Raji (cell line): ENCODE data around the gene FBXL17.

Source experiments
- POLR2A ChIP-seq: IDR thresholded peaks from 2 replicates; pipeline ENCODE4 v1.6.1; 2011; ENCODE audit warnings: low read depth, low read length, control low read depth; ENCODE audit not compliant: insufficient read depth

Gene FBXL17

DNA sequence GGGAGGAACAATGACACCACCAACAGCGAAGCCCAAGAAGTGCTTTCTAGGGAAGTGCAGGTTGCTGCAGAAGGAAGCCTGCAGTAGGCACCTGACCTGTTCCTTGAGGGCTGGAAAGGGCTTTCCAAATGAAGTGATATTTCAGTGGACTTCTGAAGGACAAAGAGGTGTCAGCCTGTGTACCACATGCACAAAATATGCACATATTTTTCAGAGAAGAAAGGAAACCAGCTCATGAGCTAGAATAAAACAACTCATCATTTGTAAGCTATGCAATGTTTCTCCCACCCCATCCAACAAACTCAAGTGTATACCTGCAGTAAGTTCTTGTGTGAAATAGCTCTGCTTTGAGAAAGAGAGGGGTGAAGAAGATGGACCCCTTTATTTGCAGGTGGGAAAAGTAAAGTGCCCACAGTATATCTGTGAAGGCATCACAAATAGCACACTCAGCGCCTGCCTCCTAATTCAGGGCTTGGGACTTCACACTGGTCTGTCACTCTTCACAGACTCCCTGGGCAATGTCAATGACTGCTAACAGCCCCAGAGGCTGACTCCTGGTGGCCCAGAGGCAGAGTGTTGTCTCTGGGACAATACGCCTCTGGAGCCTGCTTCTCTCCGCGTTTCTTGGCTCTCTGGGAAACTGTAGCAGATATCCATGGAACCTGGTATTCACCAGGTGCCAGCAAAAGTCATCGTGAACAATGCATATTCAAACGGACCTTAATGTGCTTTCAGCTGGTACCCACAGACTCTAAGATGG lies 513.1 kb downstream of the FBXL17 start:
- TF ChIP-seq POLR2A, result no peak

DNA sequence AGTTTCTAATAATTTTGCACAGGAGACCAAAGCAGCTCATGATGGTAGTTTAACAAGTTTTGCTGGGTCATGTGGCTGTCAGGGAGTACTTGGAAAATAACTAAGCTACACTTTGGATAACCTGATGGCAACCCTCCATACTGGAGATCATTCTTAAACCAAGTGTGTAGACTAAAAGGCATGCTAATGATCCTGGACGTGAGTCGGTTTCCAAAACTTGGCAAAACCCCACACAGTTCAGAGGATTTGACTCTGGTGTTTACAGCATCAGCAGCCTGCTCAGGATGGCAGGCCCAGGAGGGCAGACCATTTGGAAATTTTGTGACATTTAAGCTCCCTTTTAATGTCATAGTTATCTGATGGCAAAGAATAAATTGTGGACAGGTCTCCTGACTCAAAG lies 514.6 kb downstream of the FBXL17 start:
- no peak for TF ChIP-seq POLR2A

DNA sequence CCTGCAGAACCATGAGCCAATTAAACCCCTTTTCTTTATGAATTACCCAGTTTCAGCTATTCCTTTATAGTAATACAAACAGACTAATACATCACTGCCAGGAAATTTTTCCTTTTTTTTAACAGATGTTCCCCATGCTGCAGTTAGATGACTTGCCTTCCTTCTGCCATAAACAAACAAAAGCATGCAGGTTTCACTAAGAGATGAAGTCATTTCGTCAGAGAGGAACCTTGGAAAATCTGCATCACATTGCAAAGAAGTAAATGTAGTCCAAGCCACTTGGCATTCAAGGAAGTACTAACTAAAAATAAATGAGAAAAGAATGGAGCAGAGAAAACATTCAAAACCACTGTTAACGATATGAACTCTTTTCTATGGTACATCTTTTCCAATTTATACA lies 517.1 kb downstream of the FBXL17 start:
- no peak for TF ChIP-seq POLR2A

DNA sequence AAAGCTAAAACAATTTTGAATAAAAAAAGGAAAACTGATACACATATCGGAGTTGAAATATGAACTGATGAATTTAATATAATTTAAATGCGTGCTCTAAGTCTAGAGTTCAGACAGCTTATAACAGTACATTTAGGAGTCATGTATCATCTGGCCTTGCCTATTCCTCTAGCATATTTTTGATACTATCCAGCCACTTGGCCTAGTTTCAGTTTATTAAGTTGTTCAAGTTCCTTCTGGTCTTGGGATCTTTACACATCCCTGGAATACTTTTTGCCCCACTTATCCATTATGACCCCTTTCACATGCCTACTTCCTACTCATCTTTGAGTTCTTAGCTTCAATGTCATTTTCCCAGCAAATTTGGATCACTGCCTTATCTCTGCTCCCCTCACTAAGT lies 518.8 kb downstream of the FBXL17 start:
- TF ChIP-seq POLR2A, result no peak

DNA sequence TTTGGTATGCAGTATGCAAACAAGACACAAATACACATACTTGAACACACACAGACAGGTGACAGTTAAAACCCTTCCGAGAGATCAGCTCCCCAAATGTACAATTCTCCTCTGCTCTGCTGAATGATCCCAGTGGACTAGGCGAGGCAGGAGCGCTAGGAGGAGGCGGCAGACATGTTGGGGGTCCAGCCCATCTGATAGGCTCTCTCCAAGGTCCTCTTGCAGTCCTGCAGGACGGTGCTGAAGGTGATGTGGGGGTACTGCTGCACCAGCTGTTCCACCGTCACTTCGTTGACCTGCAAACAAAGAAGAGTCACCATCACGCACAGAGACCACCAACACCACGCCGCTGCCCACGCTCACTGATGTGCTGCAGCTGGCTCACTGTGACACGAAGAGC lies 520.3 kb downstream of the FBXL17 start:
- no peak for TF ChIP-seq POLR2A

DNA sequence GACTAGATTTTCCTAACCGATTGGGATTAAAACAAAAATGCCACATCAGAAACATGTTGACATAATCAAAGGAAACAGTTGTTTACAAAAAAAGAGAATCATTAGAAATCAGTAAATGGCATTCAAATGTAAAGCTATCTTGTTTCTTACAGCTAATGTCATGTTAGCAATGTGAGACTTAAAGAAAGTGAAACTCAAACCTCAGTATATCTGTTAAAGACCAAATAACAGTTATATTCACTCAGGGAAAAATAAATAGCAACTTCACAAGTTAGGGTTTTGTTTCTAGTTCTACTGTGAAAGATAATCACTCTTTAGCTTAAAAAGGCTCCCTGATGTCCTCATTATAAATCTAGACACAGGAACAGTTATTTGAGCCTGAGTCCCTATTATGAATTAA lies 521.9 kb downstream of the FBXL17 start:
- TF ChIP-seq POLR2A, result no peak

DNA sequence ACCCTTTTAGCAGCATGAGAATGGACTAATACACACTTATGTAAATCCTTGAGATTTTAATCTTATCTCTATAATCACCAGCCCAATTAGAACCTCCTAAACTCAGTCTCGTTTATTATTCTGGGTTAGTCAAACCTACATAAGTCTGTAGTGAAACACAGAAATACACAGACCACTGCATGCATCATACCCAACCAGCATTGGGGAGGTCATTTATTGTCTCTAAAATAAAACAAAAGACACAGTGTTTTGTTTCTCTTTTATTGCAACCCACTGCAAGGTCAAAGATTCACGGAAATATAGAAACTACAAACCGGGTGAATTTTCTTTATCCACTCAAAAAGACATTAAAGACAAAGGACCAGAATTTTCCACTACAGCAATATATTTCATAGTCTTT lies 523.1 kb downstream of the FBXL17 start:
- TF ChIP-seq POLR2A, result no peak

DNA sequence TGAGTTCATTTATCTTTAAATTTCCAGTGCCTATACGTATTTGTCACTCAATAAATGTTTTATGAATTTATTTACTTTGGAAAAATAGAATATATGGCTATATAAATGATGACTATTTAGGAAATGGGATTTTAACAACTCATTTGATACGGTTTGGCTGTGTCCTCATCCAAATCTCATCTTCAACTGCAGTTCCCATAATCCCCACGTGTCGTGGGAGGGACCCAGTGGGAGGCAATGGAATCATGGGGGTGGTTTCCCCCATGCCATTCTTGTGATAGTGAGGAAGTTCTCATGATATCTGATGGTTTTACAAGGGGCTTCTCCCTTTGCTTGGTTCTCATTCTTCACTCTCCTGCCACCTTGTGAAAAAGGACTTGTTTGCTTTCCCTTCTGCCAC lies 523.6 kb downstream of the FBXL17 start:
- TF ChIP-seq POLR2A, result no peak

DNA sequence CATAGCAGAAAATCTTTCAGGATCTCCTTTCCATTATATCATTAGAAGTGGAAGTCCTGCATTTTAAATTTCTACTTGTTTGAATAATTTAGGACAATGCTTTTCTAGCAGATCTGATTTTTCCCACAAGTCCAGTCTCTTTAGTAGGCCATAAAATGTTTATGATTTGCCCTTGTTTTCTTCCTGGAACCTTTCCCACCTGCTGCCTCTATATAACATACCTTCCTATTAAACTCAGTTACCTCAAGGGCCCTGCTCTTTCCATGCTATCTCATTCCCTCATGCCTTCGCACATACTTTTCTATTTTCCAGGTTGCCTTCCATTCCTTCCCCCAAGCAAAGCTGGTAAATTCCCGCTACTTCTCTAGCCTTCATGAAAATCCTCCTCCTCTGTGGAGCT lies 524.1 kb downstream of the FBXL17 start:
- TF ChIP-seq POLR2A, result no peak

DNA sequence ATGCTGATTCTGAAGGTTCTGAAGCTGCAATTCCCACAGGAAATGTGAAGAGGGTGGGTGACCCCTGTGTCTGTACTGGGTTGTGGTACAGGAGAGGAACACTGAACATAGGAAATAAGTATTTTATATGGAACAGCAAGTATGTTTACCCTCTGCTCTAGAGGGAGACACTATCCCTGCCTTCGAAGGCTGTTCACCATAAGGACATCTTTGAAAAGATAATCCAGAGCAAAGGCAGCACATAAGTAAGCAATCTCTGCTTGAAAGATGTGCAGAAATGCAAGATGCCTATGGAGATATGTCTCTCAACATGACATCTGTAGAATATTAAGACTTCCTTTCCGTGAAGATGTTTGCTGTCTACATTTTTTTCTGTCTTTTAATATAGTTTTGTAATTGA lies 526.7 kb downstream of the FBXL17 start:
- TF ChIP-seq POLR2A, result no peak

DNA sequence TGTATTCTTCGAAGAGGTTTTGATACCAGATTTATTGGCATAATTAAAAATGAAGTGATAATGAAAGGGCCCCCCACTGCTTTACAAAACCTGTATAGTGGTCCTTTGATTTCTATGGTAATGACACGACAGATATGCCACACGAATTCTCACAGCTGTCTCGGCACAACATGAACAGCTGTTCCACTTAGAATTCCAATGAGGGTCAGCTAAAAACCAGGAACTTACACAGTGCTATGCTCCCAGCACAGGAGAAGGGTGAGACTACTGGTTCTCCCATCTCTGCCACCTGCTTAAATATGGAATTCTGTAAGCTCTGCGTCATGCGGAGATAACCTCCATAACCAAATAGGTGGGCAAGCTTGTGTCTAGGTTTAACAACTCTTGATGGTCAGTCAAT lies 528.2 kb downstream of the FBXL17 start:
- TF ChIP-seq POLR2A, result no peak

DNA sequence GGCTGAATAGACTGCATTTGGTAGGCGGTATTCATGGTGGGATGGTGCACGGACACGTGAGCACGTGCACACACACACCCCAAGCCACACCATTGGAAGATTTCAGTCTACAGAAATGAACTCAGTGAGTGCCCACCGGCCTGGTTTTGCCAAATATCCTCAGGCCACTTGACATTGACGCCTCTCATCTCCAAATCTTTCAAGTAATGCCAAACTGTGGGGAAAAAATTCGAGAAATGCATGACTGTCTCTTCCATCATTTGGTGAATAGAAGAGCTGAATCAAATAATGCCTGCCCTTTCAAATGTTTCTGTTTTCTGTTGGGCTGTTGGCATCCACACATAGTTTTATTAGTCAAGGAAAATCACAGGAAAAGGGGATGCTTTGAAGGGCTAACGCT lies 528.9 kb downstream of the FBXL17 start:
- TF ChIP-seq POLR2A, result no peak

DNA sequence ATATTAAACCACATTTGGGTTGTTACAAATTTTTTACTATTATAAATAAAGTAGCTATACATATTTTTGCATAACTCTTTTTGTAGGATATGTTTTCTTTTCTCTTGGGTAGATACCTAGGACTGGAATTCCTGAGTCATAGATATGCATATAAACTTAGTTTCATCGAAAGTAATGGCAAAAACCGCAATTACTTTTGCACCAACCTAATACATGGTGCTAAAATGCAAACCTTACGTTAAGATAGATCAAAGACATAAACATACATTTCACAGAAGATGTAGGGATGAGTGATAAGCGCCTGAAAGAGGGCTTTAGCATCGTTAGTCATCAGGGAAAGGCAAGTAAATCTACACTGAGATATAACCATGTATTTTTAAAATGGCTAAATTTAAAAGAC lies 532.8 kb downstream of the FBXL17 start:
- no peak for TF ChIP-seq POLR2A

DNA sequence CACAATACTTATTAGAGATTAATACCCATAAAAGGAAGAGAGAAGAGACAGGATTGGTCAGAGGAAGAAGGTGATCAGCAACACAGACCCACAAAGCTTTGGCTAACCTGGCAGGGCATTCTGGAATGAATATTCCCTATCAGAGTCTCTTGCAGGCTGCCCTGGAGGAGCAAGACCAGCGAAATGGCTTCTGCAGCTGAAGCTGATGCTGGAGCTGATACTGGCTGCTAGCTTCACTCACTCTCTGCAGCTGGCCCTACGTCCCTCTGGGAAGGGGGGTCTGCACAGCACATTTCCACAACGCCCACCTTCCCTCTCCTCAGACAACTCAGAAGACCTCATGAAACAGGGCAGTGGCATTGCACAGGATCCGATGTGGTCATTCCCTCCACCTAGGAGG lies 541.3 kb downstream of the FBXL17 start:
- TF ChIP-seq POLR2A, result no peak

DNA sequence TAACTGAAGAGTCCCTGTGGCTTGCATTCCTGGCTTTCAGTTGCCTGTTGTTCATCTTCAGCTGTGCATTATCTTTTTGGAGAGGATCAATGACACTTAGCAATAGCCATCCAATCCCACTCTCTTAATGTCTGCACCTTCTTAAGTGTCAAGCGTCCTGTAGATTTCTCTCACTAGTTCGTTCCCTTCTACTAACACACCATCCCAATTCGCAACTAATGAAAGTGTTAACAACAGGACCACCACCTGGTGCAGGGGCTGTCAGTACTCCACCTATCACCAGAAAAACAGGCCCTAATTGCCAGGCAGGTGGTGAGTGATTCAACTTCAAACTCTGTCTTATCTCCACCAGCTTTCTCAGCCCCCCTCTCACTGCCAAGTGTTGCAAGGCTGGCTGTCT lies 541.7 kb downstream of the FBXL17 start:
- TF ChIP-seq POLR2A, result no peak

DNA sequence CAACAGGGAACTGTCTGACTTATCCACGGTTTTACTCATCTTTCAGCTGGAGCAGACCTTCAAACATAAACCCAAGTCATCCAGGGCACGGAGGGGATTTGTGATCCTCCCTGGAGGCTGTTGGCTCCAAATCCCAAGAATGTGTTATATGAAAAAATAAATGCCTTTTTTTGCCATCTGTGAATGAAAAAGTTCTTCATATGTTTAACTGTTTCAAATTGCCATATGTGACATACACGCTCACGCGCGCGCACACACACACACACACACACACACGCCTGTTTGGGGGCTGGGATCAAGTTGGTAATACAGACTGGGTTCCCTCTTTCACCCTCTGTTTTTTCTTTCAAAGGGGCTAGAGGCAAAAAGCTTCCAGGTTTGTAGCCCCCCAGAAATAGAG lies 546.8 kb downstream of the FBXL17 start:
- TF ChIP-seq POLR2A, result no peak

DNA sequence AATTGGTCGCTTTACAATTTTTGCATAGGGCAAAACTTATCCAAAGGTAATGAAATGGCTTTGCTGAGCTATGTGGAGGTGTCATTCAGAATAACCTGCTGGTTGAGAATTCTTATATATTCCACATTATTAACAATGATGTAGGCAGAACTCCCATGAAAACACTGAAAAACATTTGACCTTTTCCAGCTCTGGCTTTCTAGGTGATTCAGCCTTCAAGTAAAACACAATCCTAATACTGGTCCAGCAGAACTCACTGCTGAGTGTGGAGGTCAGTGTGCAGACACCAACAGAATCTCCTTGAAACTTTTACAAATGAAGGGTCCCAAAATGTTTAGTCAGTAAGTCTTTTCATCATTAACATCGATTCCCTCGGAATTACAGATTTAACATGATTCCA lies 549.2 kb downstream of the FBXL17 start:
- no peak for TF ChIP-seq POLR2A
